Measurements from ENCODE around the gene HARBI1. TPM values are rescaled to one million over a fixed set of nuclear protein-coding genes. Genes with fewer than 3 reads are reported as not detected.

Gene HARBI1
- total and polyA plus RNA-seq, 9 of the 15 experiments (the other 6 are each of a cell fraction or from before 2014, with no cell fraction given): 3.5 to 8.4 (median 5.5) TPM

- Histone ChIP-seq H3K9me3 (replicated peaks; ENCODE audit: control insufficient read depth, insufficient read depth, low read depth, low read length) (no peaks in the 10 kb centered on the region), H3K79me2 (ENCODE audit: control insufficient read depth, insufficient read depth, low read length) (peaks cover 66% of the 10 kb centered on the region), H3K4me2 (ENCODE audit: insufficient read depth, low read length) (no peak overlapping the region), H3K4me1 (replicated peaks in 1 of 2; ENCODE audit: control insufficient read depth in 2 of 2, insufficient read depth in 2 of 2, low read length in 2 of 2) (no peaks in the 10 kb centered on the region; a peak in 1 of 5 replicates), H3K27ac (ENCODE audit: extremely low read depth, low read depth, low read length) (no peak overlapping the region), H3K27me3 (ENCODE audit: control insufficient read depth in 2 of 2, insufficient read depth in 2 of 2, low read length in 2 of 2) (no peaks in the 10 kb centered on the region), H4K20me1 (replicated peaks; ENCODE audit: control insufficient read depth, insufficient read depth, low read length) (peaks cover 6% of the 10 kb centered on the region; the same call in 1 of the 2 replicates), H3K4me3 (no peak overlapping the region), H2AFZ (ENCODE audit: low read depth, low read length) (no peak overlapping the region), H3K36me3 (ENCODE audit: control insufficient read depth, insufficient read depth, low read length) (peaks cover 4% of the 10 kb centered on the region; the same call in 1 of the 3 replicates), H3K9me1 (ENCODE audit: control insufficient read depth, insufficient read depth, low read length) (no peaks in the 10 kb centered on the region), H3K9ac (ENCODE audit: insufficient read depth in 1 of 2, low read depth in 2 of 2, low read length in 2 of 2) (no peak overlapping the region)
- DNase-seq (ENCODE audit: extremely low read depth in 1 of 4, low spot score in 3 of 4) (no peak), ATAC-seq (no peak), FAIRE-seq (no peak)
- BruUV-seq (replicated peaks): no TSS peak
- intact Hi-C loops (cut with micrococcal nuclease): no loop called here
- POLR2A ChIA-PET: interaction anchor here (0.9 to 1.0 kb wide), 2 partner anchors 17 to 459 kb away, joined by 3 read pairs; no protein-coding TSS in a partner anchor
- CTCF ChIA-PET (ENCODE audit: low intra/inter-chr PET ratio): no interaction called here
- no peak for TF ChIP-seq TCF7L2 (IDR thresholded peaks at IDR 0.05; ENCODE audit: low read depth, low read length)
- TF ChIP-seq CC2D1A (IDR thresholded peaks at IDR 0.05): no peak
- no peak for TF ChIP-seq RBM22 (IDR thresholded peaks at IDR 0.05; ENCODE audit: low read depth, low read length, poor library complexity, severe bottlenecking)
- in situ Hi-C loops (cut with MboI): no loop called here
- WGBS (ENCODE audit: insufficient coverage, low coverage, missing lambda C conversion rate): 45% methylated on average over 1 of the region's 1 CpG
These were observed 42.4 kb downstream of the HARBI1 start for GRCh38 chr11:46574656-46575055.

- no peaks in the 10 kb centered on the region for H3K9me3 ChIP-seq (replicated peaks; ENCODE audit: control insufficient read depth, insufficient read depth, low read depth, low read length)
- peaks cover 3% of the 10 kb centered on the region; the same call in 1 of the 2 replicates for H4K20me1 ChIP-seq (replicated peaks; ENCODE audit: control insufficient read depth, insufficient read depth, low read length)
- no peak overlapping the region for H3K9ac ChIP-seq (ENCODE audit: insufficient read depth in 1 of 2, low read depth in 2 of 2, low read length in 2 of 2)
- ATAC-seq (no peak), FAIRE-seq (peak; percentile 6), DNase-seq (ENCODE audit: extremely low read depth in 1 of 4, low spot score in 3 of 4) (no peak)
- ChIA-PET CTCF (ENCODE audit: low intra/inter-chr PET ratio) (no interaction called here), POLR2A (interaction anchor here (0.6 to 2.8 kb wide), 9 partner anchors 9 to 87 kb away, joined by 3 to 20 read pairs (median 3); no protein-coding TSS in a partner anchor)
- peaks cover 0 to 4% of the 10 kb centered on the region in 2 experiments; a peak in 2 of 5 replicates for H3K4me1 ChIP-seq (replicated peaks in 1 of 2; ENCODE audit: control insufficient read depth in 2 of 2, insufficient read depth in 2 of 2, low read length in 2 of 2)
- H2AFZ ChIP-seq (ENCODE audit: low read depth, low read length): no peak overlapping the region
- H3K36me3 ChIP-seq (ENCODE audit: control insufficient read depth, insufficient read depth, low read length): no peaks in the 10 kb centered on the region
- intact Hi-C loops (cut with micrococcal nuclease): no loop called here
- in situ Hi-C loops (cut with MboI): no loop called here
- no peak overlapping the region for H3K4me3 ChIP-seq
- no peak overlapping the region for H3K4me2 ChIP-seq (ENCODE audit: insufficient read depth, low read length)
- H3K27ac ChIP-seq (ENCODE audit: extremely low read depth, low read depth, low read length): no peak overlapping the region; the same call in 2 of the 3 replicates
- 46% methylated on average over 2 of the region's 2 CpGs for WGBS (ENCODE audit: insufficient coverage, low coverage, missing lambda C conversion rate)
- H3K79me2 ChIP-seq (ENCODE audit: control insufficient read depth, insufficient read depth, low read length): peaks cover 52% of the 10 kb centered on the region
- TF ChIP-seq BHLHE40 (IDR thresholded peaks at IDR 0.05; ENCODE audit: low read length): no peak
- TF ChIP-seq ZNF24 (IDR thresholded peaks at IDR 0.05): no peak
- TF ChIP-seq SAP30 (IDR thresholded peaks at IDR 0.05; ENCODE audit: borderline replicate concordance, insufficient read depth, low read depth, low read length, poor library complexity, severe bottlenecking): no peak
- no TSS peak for BruUV-seq (replicated peaks)
- no peaks in the 10 kb centered on the region for H3K27me3 ChIP-seq (ENCODE audit: control insufficient read depth in 2 of 2, insufficient read depth in 2 of 2, low read length in 2 of 2)
- no peaks in the 10 kb centered on the region for H3K9me1 ChIP-seq (ENCODE audit: control insufficient read depth, insufficient read depth, low read length)
These were observed 46.1 kb downstream of the HARBI1 start for GRCh38 chr11:46570790-46571398.

Data from K562 (cell line).